GM18519 (cell line): Measurements from ENCODE around the gene WDR55.
"Not testable (repeated sequence)": the region's sequence is repeated elsewhere in the genome, so short reads cannot be mapped to it uniquely, and the experiment has no call there.

Experiments used
- ATAC-seq: cut with Tn5 transposase; IDR thresholded peaks from one replicate; pipeline ENCODE4 v1.9.1; 2021; ENCODE audit warnings: mild to moderate bottlenecking, moderate library complexity; ENCODE audit not compliant: unreplicated experiment, low FRiP score

Gene WDR55

DNA sequence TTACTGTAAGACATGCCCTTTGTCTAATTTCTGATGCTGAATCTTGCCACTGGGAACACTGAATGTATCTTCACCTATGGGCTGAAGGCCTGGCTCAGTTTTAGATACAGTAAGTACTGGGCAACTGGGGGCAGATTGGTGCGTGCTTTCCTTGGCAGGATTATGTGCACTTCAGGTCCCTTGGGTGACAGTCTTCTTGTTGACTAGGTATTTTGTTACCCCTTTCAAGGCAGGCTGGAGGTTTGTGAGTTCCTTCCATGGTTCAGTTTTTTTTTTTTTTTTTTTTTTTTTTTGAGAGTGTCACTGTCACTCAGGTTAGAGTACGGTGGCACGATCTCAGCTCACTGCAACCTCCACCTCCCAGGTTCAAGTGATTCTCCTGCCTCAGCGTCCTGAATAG is 43.1 kb downstream of the WDR55 start:
- no peak for ATAC-seq

DNA sequence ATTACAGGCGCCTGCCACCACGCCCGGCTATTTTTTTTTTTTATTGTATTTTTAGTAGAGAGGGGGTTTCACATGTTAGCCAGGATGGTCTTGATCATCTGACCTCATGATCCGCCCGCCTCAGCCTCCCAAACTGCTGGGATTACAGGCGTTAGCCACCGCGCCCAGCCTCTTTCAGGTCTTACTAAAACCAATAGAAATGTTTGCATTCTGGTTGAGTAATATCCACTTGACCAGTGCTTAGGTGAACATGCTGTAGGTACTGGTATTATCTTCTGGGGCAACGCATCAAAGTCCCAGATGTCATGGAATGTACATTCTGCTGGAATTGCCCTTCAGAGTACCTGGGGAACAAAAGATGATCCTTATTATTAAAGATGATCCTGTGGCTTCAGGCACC is 44.1 kb downstream of the WDR55 start:
- ATAC-seq: not testable (repeated sequence)

DNA sequence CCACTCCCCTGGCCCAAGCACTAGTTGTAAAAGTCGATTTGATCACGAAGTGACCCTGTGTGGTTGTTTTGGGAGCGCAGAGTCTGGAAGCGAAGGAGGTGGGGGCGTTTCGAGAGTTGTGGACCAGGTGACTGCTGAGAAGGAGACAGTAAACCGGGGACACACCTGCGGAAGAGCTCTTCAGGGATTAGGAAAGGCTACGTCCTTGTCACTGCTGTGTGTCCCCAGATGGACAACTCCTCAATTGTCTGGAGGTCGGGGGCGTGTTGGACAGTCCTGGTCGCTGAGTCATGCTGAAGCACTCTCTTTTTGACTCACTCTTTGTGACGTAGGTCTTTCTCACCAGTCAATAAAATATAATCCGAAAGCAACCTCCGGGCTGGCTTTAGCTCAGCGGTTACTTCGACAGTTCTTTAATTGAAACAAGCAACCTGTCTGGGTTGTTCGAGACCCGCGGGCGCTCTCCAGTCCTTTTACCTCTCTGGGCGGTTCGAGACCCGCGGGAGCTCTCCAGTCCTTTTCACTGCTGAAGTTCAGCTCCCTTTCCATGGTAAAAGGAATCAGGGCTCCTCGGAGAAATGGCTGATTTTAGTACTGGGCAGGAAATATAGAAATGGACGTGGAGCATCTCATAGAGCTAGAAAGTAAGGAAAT is 46.3 kb downstream of the WDR55 start:
- peak; percentile 86 for ATAC-seq

DNA sequence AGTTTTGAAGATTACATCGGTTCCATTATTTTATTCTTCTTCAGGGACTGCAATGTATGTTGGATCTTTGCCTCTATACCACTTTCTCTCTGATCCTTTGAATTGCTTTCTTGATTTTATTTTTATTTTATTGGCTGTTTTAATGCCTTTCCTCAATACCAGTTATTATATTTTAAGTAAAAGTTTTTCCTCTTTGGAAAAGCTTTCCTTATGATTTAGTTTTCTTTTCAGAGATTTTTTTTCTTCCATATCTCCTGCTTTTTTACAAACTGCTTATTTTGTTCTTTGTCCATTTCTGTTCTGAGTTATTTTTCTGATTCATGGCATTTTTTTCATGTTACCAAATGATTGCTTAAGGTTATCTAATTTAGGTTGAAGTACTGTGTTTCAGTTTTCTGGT is 47.1 kb downstream of the WDR55 start:
- no peak for ATAC-seq

DNA sequence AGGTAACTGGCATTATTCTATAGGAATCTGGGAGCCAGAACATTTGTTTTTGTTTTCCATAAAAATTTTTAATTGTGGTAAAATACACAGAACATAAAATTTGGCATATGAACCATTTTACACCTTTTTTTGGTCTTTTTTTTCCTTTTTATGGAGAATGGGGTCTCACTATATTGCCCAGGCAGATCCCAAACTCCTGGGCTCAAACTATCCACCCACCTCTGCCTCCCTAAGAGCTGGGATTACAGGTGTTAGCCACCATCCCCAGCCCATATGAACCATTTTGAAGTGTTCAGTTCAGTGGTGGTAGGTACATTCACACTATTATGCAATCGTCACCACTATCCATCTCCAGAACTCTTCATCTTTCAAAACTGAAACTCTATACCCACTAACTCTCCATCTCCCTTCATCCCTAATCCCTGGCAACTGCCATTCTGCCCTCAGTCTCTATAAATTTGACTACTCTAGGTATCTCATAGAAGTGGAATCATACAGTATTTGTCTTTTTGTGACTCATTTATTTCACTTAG is 48.9 kb downstream of the WDR55 start:
- no peak for ATAC-seq

DNA sequence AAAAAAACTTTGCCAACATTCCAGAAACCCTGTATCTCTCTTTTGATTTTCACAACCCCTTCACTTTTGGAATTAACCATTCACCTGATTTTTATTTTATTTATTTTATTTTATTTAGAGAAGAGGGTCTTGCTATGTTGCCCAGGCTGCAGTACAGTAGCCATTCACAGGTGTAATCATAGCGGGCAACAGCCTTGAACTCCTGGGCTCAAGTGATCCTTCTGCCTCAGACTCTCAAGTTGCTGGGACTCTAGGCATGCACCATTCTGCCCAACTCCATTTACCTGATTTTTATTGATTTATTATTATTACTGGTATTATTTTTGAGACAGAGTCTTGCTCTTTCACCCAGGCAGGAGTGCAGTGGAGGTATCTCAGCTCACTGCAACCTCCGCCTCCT is 51.5 kb downstream of the WDR55 start:
- not testable (repeated sequence) for ATAC-seq

DNA sequence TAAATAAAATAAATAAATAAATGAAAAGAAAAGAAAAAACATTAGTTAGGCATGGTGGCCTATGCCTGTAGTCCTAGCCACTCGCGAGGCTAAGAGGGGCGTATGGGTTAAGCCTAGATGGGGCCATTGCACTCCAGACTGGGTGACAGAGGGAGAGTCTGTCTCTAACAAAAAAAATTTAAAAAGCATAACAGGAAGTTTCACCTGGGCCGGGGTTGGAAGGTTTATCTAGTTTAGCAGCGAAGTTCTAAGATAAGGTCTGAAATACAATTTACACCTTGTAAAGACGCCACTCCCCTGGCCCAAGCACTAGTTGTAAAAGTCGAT is 53.5 kb downstream of the WDR55 start:
- ATAC-seq: no peak

DNA sequence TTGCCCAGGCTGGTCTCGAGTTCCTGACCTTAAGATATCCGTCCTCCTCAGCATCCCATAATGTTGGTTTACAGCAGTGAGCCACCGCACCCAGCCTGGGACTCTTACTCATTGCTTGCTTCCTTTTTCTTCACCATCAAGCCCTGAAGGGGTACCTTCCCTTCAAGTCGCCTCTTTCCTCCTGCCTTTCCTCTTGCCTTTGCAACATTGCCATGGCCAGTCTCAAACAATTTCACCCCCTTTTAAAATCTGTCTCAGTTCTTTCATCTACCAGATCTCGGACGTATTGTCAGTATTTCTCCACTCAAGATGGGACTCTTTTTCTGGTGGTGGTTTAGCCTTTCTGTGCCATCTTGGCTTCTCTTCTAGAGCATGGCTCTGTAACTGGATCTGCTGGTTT is 56.0 kb downstream of the WDR55 start:
- ATAC-seq: not testable (repeated sequence)

DNA sequence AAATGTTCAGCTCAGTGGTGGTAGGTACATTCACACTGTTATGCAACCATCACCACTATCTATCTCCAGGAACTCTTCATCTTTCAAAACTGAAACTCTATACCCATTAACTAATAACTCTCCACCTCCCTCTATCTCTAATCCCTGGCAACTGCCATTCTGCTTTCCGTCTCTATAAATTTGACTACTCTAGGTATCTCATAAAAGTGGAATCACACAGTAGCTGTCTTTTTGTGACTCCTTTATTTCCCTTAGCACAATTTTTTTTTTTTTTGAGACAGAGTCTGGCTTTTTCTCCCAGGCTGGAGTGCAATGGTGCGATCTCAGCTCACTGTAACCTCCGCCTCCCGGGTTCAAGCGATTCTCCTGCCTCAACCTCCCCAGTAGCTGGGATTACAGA is 56.7 kb downstream of the WDR55 start:
- ATAC-seq: not testable (repeated sequence)
